Ishikawa (cell line): ENCODE results near the gene MMAB.

Experiments used
- CEBPB ChIP-seq: IDR thresholded peaks from 2 replicates; pipeline ENCODE4 v1.6.1; 2012
- CREB1 ChIP-seq: IDR thresholded peaks from 2 replicates; pipeline ENCODE4 v1.6.1; 2012; ENCODE audit warnings: low read depth
- EGR1 ChIP-seq: IDR thresholded peaks from 2 replicates; pipeline ENCODE4 v1.6.1; 2012
- EP300 ChIP-seq: IDR thresholded peaks from 2 replicates; pipeline ENCODE4 v1.6.1; 2012; ENCODE audit warnings: borderline replicate concordance
- FOXM1 ChIP-seq: IDR thresholded peaks from 2 replicates; pipeline ENCODE4 v1.6.1; 2012; ENCODE audit warnings: low read depth, borderline replicate concordance
- MAX ChIP-seq: IDR thresholded peaks from 2 replicates; pipeline ENCODE4 v1.6.1; 2012
- NFIC ChIP-seq: IDR thresholded peaks from 2 replicates; pipeline ENCODE4 v1.6.1; 2012
- RAD21 ChIP-seq: IDR thresholded peaks from 2 replicates; pipeline ENCODE4 v1.6.1; 2012; ENCODE audit warnings: low read depth
- TAF1 ChIP-seq: IDR thresholded peaks from 2 replicates; pipeline ENCODE4 v1.6.1; 2012; ENCODE audit warnings: low read depth, mild to moderate bottlenecking
- TCF12 ChIP-seq: IDR thresholded peaks from 2 replicates; pipeline ENCODE4 v1.6.1; 2012; ENCODE audit warnings: low read depth
- TEAD4 ChIP-seq: IDR thresholded peaks from 2 replicates; pipeline ENCODE4 v1.6.1; 2012
- USF1 ChIP-seq: IDR thresholded peaks from 2 replicates; pipeline ENCODE4 v1.6.1; 2012
- YY1 ChIP-seq: IDR thresholded peaks from 2 replicates; pipeline ENCODE4 v1.6.1; 2012; ENCODE audit warnings: low read depth
- ZBTB7A ChIP-seq: IDR thresholded peaks from 2 replicates; pipeline ENCODE4 v1.6.1; 2012; ENCODE audit warnings: low read depth
- TF ChIP-seq, protein P1 (sequence below): IDR thresholded peaks from 2 replicates; pipeline ENCODE4 v1.6.1; 2012; ENCODE audit warnings: low read depth, mild to moderate bottlenecking

Gene MMAB

DNA sequence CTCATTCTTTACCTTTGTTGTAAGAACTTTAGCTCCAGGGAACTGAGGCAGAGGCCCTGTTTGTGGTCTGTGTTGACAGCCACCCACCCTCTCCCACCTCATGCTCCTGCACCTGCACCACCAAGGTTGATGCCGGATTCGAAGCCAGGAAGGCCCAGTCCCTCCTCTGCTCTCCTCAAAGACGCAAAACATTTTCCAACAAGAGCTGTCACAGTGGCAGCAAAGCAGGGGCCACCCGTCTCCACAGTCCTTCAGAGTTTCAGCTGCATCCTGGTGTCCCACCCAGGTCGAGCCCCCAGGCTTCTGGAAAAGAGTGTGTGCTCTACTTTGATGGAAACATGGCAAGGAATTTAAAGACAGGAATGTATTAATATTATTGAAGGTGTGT, 37.4 kb downstream of the MMAB start:
- TF ChIP-seq EGR1 = no peak
- no peak for TF ChIP-seq TEAD4
- TF ChIP-seq TAF1 = no peak
- TF ChIP-seq EP300 = no peak
- TF ChIP-seq MAX = no peak
- TF ChIP-seq CEBPB = no peak
- TF ChIP-seq ZBTB7A = no peak
- TF ChIP-seq TCF12 = no peak
- TF ChIP-seq, protein P1, sequence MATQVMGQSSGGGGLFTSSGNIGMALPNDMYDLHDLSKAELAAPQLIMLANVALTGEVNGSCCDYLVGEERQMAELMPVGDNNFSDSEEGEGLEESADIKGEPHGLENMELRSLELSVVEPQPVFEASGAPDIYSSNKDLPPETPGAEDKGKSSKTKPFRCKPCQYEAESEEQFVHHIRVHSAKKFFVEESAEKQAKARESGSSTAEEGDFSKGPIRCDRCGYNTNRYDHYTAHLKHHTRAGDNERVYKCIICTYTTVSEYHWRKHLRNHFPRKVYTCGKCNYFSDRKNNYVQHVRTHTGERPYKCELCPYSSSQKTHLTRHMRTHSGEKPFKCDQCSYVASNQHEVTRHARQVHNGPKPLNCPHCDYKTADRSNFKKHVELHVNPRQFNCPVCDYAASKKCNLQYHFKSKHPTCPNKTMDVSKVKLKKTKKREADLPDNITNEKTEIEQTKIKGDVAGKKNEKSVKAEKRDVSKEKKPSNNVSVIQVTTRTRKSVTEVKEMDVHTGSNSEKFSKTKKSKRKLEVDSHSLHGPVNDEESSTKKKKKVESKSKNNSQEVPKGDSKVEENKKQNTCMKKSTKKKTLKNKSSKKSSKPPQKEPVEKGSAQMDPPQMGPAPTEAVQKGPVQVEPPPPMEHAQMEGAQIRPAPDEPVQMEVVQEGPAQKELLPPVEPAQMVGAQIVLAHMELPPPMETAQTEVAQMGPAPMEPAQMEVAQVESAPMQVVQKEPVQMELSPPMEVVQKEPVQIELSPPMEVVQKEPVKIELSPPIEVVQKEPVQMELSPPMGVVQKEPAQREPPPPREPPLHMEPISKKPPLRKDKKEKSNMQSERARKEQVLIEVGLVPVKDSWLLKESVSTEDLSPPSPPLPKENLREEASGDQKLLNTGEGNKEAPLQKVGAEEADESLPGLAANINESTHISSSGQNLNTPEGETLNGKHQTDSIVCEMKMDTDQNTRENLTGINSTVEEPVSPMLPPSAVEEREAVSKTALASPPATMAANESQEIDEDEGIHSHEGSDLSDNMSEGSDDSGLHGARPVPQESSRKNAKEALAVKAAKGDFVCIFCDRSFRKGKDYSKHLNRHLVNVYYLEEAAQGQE = no peak
- TF ChIP-seq YY1 = no peak
- no peak for TF ChIP-seq FOXM1
- no peak for TF ChIP-seq NFIC
- TF ChIP-seq RAD21 = no peak
- TF ChIP-seq USF1 = no peak
- TF ChIP-seq CREB1 = no peak

DNA sequence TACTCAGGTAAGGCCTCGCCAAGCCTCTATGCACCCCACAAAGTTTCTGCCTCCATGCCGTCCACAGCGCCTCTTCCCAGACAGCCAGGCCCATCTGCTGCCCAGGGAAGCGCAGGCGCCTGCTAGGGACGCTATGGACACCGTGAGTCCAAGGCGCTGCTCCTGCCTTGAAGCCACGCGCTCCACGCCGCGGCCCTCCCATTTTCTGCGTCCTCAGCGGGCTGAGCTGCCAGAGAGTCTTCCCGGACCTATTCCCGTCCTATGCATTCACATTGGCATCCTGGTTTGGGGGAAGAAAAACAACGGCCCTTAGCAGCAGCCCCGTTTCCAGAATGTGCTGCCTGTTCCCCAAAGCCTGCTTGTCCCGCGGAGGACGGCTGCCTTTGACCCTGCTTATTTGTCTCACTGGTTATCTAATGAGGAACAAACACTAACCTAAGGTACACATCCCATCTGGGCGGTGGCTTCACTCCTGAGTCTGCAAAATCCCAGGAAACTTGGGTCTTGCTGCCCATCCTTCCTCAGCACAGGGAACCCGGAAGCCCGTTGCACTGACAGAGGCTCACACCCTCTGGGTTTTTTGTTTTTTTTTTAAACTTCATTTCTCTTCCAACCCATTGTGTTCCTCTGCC, 38.0 kb downstream of the MMAB start:
- TF ChIP-seq NFIC (no peak), USF1 (no peak), TCF12 (no peak), TEAD4 (no peak), TAF1 (no peak), CEBPB (no peak), CREB1 (no peak), EGR1 (no peak), ZBTB7A (no peak), RAD21 (no peak), YY1 (no peak), EP300 (no peak), FOXM1 (no peak), MAX (no peak)
- TF ChIP-seq, protein P1 = no peak

- TF ChIP-seq TEAD4 = no peak
- no peak for TF ChIP-seq MAX
- TF ChIP-seq NFIC = no peak
- no peak for TF ChIP-seq EP300
- no peak for TF ChIP-seq TCF12
- no peak for TF ChIP-seq ZBTB7A
- TF ChIP-seq CREB1 = no peak
- TF ChIP-seq YY1 = no peak
- TF ChIP-seq FOXM1 = no peak
- TF ChIP-seq, protein P1 = no peak
- TF ChIP-seq CEBPB = no peak
- no peak for TF ChIP-seq RAD21
- no peak for TF ChIP-seq USF1
- TF ChIP-seq TAF1 = no peak
- no peak for TF ChIP-seq EGR1
Observed at GRCh38 chr12:109534456-109534855, 38.8 kb downstream of the MMAB start.

GRCh38 chr12:109533487-109533740, 39.9 kb downstream of the MMAB start:
- no peak for TF ChIP-seq TEAD4
- no peak for TF ChIP-seq YY1
- no peak for TF ChIP-seq NFIC
- TF ChIP-seq RAD21 = no peak
- TF ChIP-seq TCF12 = no peak
- TF ChIP-seq FOXM1 = no peak
- no peak for TF ChIP-seq CEBPB
- TF ChIP-seq ZBTB7A = no peak
